ENCODE data around the gene NT5M.

DNA sequence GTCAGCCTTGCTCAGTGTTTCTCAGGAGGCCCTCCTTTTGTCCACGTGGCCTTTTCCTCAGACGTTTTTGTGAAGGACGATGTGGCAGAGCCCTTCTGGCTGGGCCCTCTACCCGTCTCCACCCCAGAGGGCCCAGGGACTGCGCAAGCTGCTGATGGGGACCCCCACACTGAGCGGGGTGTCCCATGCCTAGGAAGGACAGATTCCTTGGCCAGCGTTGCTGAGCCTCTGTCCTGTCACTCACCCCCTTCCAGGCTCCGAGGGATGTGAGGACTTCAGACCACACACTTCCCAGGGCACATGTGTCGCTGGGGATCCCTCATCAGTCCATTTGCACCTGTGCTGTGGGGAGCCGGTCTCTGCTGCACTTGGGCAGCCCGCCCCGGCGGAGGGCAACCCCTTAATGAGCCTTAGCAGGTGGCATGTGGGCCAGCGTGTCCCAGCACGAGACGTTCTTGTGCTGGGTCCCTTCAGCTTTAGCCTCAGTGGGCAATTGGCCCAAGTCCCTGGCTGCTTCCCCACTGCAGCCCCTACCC lies 48.3 kb downstream of the NT5M start:
- no peak for TF ChIP-seq GABPA (IDR thresholded peaks at IDR 0.05; ENCODE audit: low read depth)
- TF ChIP-seq, protein P1, sequence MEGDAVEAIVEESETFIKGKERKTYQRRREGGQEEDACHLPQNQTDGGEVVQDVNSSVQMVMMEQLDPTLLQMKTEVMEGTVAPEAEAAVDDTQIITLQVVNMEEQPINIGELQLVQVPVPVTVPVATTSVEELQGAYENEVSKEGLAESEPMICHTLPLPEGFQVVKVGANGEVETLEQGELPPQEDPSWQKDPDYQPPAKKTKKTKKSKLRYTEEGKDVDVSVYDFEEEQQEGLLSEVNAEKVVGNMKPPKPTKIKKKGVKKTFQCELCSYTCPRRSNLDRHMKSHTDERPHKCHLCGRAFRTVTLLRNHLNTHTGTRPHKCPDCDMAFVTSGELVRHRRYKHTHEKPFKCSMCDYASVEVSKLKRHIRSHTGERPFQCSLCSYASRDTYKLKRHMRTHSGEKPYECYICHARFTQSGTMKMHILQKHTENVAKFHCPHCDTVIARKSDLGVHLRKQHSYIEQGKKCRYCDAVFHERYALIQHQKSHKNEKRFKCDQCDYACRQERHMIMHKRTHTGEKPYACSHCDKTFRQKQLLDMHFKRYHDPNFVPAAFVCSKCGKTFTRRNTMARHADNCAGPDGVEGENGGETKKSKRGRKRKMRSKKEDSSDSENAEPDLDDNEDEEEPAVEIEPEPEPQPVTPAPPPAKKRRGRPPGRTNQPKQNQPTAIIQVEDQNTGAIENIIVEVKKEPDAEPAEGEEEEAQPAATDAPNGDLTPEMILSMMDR (IDR thresholded peaks at IDR 0.05; ENCODE audit: insufficient read depth, low read length) = no peak
- TF ChIP-seq POLR2AphosphoS5 (IDR thresholded peaks at IDR 0.05; ENCODE audit: low read depth) = no peak

Measured in HL-60 (cell line).